Spinal cord (tissue), 10 donors: ENCODE data around the gene PLA2G1B. TPM values are rescaled to one million over a fixed set of nuclear protein-coding genes. Genes with fewer than 3 reads are reported as not detected.

ENCODE experiments used
- DNase-seq, 6 donors: peaks; one replicate each; pipeline versions ENCODE4 v3.0.0 to v3.0.0-alpha.2; 2013 to 2015; ENCODE audit warnings: low spot score in 6 of 6, low read depth in 4 of 6
- H3K27ac ChIP-seq: one replicate; pipeline ENCODE4 v1.5.1; 2013; ENCODE audit warnings: low read depth, low read length, control low read depth
- H3K27me3 ChIP-seq: one replicate; pipeline ENCODE4 v1.6.1; 2013; ENCODE audit warnings: low read length; ENCODE audit not compliant: control insufficient read depth, insufficient read depth
- H3K36me3 ChIP-seq: one replicate; pipeline ENCODE4 v1.6.1; 2013; ENCODE audit warnings: low read length; ENCODE audit not compliant: control insufficient read depth, insufficient read depth
- H3K4me1 ChIP-seq: one replicate; pipeline ENCODE4 v1.6.1; 2013; ENCODE audit warnings: low read length; ENCODE audit not compliant: control insufficient read depth, insufficient read depth
- H3K4me3 ChIP-seq: one replicate; pipeline ENCODE4 v1.5.1; 2013; ENCODE audit warnings: low read depth, low read length, control low read depth
- H3K9me3 ChIP-seq: one replicate; pipeline ENCODE4 v1.6.1; 2013; ENCODE audit warnings: low read length; ENCODE audit not compliant: control insufficient read depth, insufficient read depth
- WGBS: methylation state at CpG from one replicate; pipeline ENCODE4 v1.1.5; 2013; ENCODE audit warnings: missing lambda C conversion rate; ENCODE audit not compliant: insufficient coverage; 5-methylcytosine and 5-hydroxymethylcytosine counted together
- polyA plus RNA-seq, 2 donors: library from polyadenylated mRNA; unstranded; fragments of 120-200 nt; gene quantifications; one replicate each; pipeline ENCODE4 v1.2.1, GENCODE V29; 2013; ENCODE audit not compliant: insufficient read length in 2 of 2
- small RNA-seq: library from RNA; depleted of rRNA; stranded (forward); fragments of <200 nt; gene quantifications from one replicate; pipeline ENCODE3, GENCODE V24; 2014; ENCODE audit warnings: low replicate concordance
- total RNA-seq, 2 donors: library from RNA; depleted of rRNA in 1 of 2; stranded (reverse); fragments of 120-200 nt in 1 of 2; fragments of >200 nt in 1 of 2; gene quantifications; one replicate each; pipeline versions ENCODE4 v1.2.3 to v1.2.4, GENCODE V29; 2013 to 2014
- donor health status: healthy.

PLA2G1B gene
- total and polyA plus RNA-seq, 4 donors = 0.59 to 0.72 TPM; not detected in 2

GRCh38 chr12:120278137-120279069, 49.2 kb downstream of the PLA2G1B start:
- 94% methylated on average over 38 of the region's 57 CpGs for WGBS
- no peaks in the 10 kb centered on the region for H3K27me3 ChIP-seq
- H3K36me3 ChIP-seq = no peaks in the 10 kb centered on the region
- H3K4me1 ChIP-seq = no peaks in the 10 kb centered on the region
- no peak overlapping the region for H3K27ac ChIP-seq
- DNase-seq = no peak
- no peaks in the 10 kb centered on the region for H3K9me3 ChIP-seq
- no peak overlapping the region for H3K4me3 ChIP-seq

- Histone ChIP-seq H3K4me1 (no peaks in the 10 kb centered on the region), H3K36me3 (no peaks in the 10 kb centered on the region), H3K4me3 (no peak overlapping the region), H3K9me3 (no peaks in the 10 kb centered on the region), H3K27ac (no peak overlapping the region), H3K27me3 (no peaks in the 10 kb centered on the region)
- DNase-seq = no peak
- WGBS = 94% methylated on average over 5 of the region's 6 CpGs
Measured at GRCh38 chr12:120276734-120277133, 50.8 kb downstream of the PLA2G1B start.

Small RNA genes within 50 kb of the gene (small RNA-seq; reads per million reads assigned to genes)
- gene RNU4-1 = 1,106 reads per million, percentile 99 among the genes with 10 or more reads in this experiment
- gene RNU4-2 = 1,976 reads per million, percentile 100 among the genes with 10 or more reads in this experiment
- gene RNU6-1088P = not detected

Other genes starting within 250 kb of the PLA2G1B start
- 10 to 100 TPM; 20.7 to 32.8 TPM for gene RAB35, start 211.0 kb downstream of the PLA2G1B start, total RNA-seq
- 10 to 100 TPM; 61.6 to 64.2 TPM for gene RAB35, start 211.0 kb downstream of the PLA2G1B start, polyA plus RNA-seq
- gene GCN1, start 133.1 kb downstream of the PLA2G1B start, total RNA-seq = 10 to 100 TPM; 49.1 to 53.4 TPM
- 10 to 100 TPM; 39.2 to 49.4 TPM for gene GCN1, start 133.1 kb downstream of the PLA2G1B start, polyA plus RNA-seq
- gene RPLP0, start 126.7 kb downstream of the PLA2G1B start, total RNA-seq = 1,000 to 10,000 TPM; 1,051 to 2,296 TPM
- gene RPLP0, start 126.7 kb downstream of the PLA2G1B start, polyA plus RNA-seq = 1,000 to 10,000 TPM; 1,679 to 1,843 TPM
- gene PXN, start 62.0 kb downstream of the PLA2G1B start, total RNA-seq = 10 to 100 TPM; 17.3 to 26.7 TPM
- gene PXN, start 62.0 kb downstream of the PLA2G1B start, polyA plus RNA-seq = 10 to 100 TPM; 45.4 to 62.2 TPM
- gene RNU4-2, start 35.9 kb downstream of the PLA2G1B start, total RNA-seq = 1,000 to 10,000 TPM in 1 of 2 donors, under 1 TPM in 1; under 0.01 to 2,197 TPM
- 1 to 10 TPM in 1 of 2 donors, not detected in 1; 2.2 TPM for gene RNU4-2, start 35.9 kb downstream of the PLA2G1B start, polyA plus RNA-seq
- 100 to 1,000 TPM in 1 of 2 donors, under 1 TPM in 1; under 0.01 to 872 TPM for gene RNU4-1, start 34.5 kb downstream of the PLA2G1B start, total RNA-seq
- gene RNU4-1, start 34.5 kb downstream of the PLA2G1B start, polyA plus RNA-seq = not detected
- gene SIRT4, start 25.5 kb downstream of the PLA2G1B start, total RNA-seq = 1 to 10 TPM; 4.7 to 5.1 TPM
- gene SIRT4, start 25.5 kb downstream of the PLA2G1B start, polyA plus RNA-seq = 1 to 10 TPM; 5.6 to 5.9 TPM
- 10 to 100 TPM in 1 of 2 donors, 1 to 10 TPM in 1; 4.3 to 10.7 TPM for gene MSI1, start 41.4 kb upstream of the PLA2G1B start, total RNA-seq
- 10 to 100 TPM; 64.8 to 68.6 TPM for gene MSI1, start 41.4 kb upstream of the PLA2G1B start, polyA plus RNA-seq
- 100 to 1,000 TPM; 395 to 731 TPM for gene COX6A1, start 110.3 kb upstream of the PLA2G1B start, total RNA-seq
- gene COX6A1, start 110.3 kb upstream of the PLA2G1B start, polyA plus RNA-seq = 100 to 1,000 TPM; 622 to 661 TPM
- gene TRIAP1, start 118.6 kb upstream of the PLA2G1B start, total RNA-seq = 10 to 100 TPM; 10.8 to 21.5 TPM
- gene TRIAP1, start 118.6 kb upstream of the PLA2G1B start, polyA plus RNA-seq = 10 to 100 TPM; 25.7 to 29.3 TPM
- 10 to 100 TPM; 38.2 to 39.1 TPM for gene GATC, start 118.7 kb upstream of the PLA2G1B start, total RNA-seq
- gene GATC, start 118.7 kb upstream of the PLA2G1B start, polyA plus RNA-seq = 10 to 100 TPM; 22.7 to 33.3 TPM
- 100 to 1,000 TPM in 1 of 2 donors, 10 to 100 TPM in 1; 88.9 to 143 TPM for gene SRSF9, start 142.0 kb upstream of the PLA2G1B start, total RNA-seq
- gene SRSF9, start 142.0 kb upstream of the PLA2G1B start, polyA plus RNA-seq = 100 to 1,000 TPM; 195 to 221 TPM
- 100 to 1,000 TPM; 357 to 390 TPM for gene DYNLL1, start 168.3 kb upstream of the PLA2G1B start, total RNA-seq
- gene DYNLL1, start 168.3 kb upstream of the PLA2G1B start, polyA plus RNA-seq = 100 to 1,000 TPM; 791 to 871 TPM
- gene COQ5, start 201.4 kb upstream of the PLA2G1B start, total RNA-seq = 10 to 100 TPM; 32.3 to 44.7 TPM
- gene COQ5, start 201.4 kb upstream of the PLA2G1B start, polyA plus RNA-seq = 10 to 100 TPM; 40.6 to 41.4 TPM
- 100 to 1,000 TPM; 102 to 127 TPM for gene RNF10, start 206.6 kb upstream of the PLA2G1B start, total RNA-seq
- gene RNF10, start 206.6 kb upstream of the PLA2G1B start, polyA plus RNA-seq = 100 to 1,000 TPM; 225 to 226 TPM